AG09319 (cell line): Measurements from ENCODE around the gene C19orf44.

Experiments
- DNase-seq: peaks from one replicate; pipeline ENCODE4 v3.0.0-alpha.2; 2010; ENCODE audit warnings: low read depth; ENCODE audit errors: extremely low read depth
- TF ChIP-seq, protein P1 (sequence below): IDR thresholded peaks from 2 replicates; pipeline ENCODE4 v1.5.1; 2011; ENCODE audit warnings: low read depth, mild to moderate bottlenecking, inconsistent platforms, low read length, moderate library complexity

The C19orf44 gene

DNA sequence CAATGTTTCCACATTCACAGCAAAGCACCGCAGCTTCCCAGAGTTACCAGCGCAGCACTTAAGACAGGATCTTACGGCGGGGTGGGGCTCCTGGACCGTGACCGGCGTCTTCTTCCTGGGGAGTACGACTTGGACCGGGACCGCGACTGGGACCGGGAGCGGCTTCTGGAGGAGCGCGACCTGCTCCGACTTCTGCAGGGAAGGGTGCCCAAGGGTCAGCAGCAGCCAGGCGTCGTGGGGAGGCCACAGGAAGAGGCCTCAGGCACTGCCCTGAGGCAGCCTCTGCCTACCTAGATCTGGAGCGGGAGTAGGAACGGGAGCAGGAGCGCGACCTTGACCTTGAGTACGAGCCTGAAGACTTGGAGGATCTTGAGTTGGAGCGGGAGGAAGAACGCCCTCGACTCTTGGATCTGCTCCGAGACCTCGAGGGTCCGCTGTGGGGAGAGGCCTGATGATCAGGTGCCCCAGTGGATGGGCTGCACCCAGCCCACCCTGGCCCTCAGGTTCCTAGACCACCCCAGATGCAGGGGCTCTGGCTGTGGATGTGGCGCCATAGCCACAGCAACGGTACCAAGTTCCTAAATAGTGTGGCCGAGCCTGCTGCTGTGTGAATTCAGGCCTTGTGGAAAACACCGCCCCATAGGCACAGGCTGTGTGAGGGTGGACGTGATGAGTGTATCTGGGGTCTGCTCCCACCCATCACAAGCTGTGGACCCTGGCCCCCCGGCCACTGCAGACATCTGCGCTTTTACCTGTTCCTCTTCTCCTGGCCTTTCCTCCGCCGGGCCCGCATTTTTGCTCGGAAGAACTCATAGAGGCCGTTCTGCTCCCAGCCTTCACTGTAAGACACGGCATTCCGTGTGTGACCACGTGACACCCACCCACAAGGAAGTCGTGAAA is 24.1 kb downstream of the C19orf44 start:
- no peak for DNase-seq
- TF ChIP-seq, protein P1, sequence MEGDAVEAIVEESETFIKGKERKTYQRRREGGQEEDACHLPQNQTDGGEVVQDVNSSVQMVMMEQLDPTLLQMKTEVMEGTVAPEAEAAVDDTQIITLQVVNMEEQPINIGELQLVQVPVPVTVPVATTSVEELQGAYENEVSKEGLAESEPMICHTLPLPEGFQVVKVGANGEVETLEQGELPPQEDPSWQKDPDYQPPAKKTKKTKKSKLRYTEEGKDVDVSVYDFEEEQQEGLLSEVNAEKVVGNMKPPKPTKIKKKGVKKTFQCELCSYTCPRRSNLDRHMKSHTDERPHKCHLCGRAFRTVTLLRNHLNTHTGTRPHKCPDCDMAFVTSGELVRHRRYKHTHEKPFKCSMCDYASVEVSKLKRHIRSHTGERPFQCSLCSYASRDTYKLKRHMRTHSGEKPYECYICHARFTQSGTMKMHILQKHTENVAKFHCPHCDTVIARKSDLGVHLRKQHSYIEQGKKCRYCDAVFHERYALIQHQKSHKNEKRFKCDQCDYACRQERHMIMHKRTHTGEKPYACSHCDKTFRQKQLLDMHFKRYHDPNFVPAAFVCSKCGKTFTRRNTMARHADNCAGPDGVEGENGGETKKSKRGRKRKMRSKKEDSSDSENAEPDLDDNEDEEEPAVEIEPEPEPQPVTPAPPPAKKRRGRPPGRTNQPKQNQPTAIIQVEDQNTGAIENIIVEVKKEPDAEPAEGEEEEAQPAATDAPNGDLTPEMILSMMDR, result no peak

DNA sequence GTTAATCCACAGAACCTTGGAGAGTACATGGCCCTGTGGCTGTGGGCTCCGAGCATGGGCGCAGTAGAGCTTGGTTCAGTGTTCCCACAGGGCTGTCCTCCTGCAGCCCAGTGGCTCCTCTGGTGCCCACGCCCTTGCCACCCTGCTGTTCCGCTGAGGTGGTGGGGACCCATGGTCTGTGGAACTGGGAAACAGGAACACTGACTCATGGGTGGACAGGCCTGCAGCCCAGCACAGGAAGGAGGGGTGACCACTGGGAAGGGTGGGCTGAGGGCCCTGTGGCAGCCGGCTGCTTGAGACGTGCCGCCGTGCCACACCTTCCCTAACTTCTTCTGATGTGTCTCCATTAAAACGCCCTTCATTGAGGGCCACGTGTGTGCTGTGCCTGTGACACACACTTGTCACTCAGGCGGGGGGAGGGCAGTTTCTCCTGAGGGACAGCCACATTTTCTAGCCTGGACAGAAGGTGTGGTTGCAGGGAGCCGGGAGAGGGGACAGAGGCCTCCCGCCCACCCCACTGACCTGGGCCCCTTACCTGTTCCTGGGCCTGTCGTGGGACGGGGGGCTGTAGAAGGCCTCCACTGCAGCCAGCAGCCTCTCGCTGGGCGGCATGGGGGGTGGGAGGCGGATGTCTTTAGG is 24.9 kb downstream of the C19orf44 start:
- no peak for DNase-seq
- TF ChIP-seq, protein P1, result no peak

DNA sequence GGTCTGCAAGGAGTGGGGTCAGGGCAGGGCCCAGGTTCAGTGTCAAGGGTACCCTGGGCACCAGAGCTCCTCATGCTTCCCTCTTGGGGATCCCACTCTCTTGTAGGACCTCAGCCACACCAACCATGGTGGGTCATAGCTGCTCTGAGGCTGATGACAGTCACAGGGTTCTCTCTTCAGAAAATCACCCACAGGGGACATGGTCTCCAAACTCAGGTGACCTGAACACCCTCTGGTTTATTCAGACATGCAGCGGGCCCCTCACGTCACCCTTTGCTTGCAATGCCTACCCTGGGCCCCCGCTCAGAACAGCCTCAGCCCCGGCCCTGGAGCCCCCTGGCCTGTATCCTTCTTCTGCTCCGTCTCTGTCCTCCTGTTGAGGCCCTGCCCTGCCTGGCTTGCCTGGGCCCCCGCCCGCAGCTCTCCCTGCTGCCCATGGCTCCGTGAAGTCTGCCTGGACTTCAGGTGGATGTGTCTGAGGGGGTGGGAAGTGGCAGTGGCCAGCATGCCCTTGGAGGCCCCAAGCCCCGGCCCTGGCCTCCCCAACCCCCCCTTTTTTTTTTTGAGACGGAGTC is 25.6 kb downstream of the C19orf44 start:
- TF ChIP-seq, protein P1, result no peak
- no peak for DNase-seq

- TF ChIP-seq, protein P1, result no peak
- DNase-seq, result no peak
Measured at GRCh38 chr19:16522559-16523377, 26.6 kb downstream of the C19orf44 start.

DNA sequence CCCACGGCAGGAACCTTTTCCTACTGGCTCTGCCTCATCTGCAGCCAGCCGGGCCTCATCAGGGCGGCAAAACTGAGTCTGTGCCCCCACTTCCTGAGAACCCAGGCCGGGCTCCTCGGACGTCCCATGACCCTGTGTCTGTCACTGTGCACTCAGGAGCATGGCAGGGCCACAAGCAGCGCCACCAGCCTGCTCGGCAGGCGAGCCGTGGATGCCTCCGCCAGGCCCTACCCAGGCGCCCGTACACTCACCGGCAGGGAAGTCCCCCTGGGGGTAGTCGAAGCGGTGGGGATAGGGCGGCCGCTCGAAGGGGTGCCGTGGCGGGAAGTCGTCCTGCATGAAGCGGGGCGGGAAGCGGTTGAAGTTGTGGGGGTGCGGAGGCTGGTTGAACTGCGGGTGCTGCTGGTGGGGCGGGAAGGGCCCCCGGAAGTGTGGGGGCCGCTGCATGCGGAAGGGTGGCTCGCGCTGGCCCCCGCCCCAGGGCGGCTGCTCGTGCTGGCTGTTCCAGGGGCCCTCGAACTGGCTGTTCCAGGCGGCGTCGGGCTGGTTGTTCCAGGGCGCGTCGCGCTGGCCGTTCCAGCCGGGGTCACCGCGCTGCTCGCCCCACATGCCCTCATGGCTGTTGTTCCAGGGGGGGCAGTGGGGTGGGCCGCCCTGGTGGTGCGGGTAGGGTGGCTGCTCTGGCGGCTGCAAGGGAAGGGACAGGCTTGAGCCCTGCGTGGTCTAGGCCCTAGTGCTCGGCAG is 29.0 kb downstream of the C19orf44 start:
- no peak for DNase-seq
- TF ChIP-seq, protein P1, result no peak

DNA sequence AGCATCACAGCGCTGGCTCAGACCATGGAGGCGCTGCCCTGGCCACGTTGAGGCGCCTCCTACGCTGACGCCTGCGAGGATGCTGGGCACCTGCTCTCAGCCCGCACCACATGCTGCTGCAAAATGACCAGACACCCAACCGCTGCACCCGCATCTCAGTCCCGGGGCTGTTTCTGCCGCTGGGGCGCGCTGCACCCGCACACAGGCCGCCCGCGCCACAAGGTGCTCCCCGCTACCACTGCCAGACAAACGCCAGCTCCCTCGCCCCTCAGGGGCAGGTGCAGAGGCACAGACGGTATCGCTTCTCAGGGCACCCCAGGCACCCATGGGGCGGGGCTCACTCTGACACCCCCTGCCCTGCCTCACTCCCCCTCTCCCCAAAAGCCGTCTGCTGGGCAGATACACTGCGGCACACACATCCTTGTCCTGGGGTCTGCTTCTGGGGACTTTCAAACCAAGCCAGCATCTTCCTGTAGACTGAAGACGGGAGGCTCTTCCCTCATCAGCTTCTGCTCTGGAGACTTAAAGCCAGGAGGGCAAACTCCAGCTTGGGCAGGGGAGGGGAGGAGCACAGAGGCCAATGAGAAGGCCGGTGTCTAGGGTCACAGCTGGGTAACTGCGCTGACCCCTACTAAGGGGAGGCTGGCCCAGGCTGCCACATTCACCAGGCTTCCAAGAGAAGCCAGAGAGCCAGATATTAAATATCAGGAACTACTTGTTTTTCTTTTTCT is 29.7 kb downstream of the C19orf44 start:
- TF ChIP-seq, protein P1, result no peak
- DNase-seq, result no peak
